B cell (primary cell): Measurements from ENCODE around the gene VAV3. TPM values are rescaled to one million over a fixed set of nuclear protein-coding genes. Genes with fewer than 3 reads are reported as not detected.

Source experiments
- ATAC-seq: fragments of 200-7000 bp; cut with Tn5 transposase; one replicate; pipeline ENCODE4 v1.10.0; 2021; ENCODE audit warnings: low read depth, mild to moderate bottlenecking, moderate number of reproducible peaks, moderate library complexity
- CTCF ChIA-PET: fragments of 350-600 bp; sonication (Branson Sonifier 250); formaldehyde crosslinking; loops from one replicate; lab custom pipeline; 2021; ENCODE audit warnings: antibody characterized with exemption, inconsistent platforms; lab: Charles Lee
- POLR2A ChIA-PET: fragments of 350-600 bp; sonication (Branson Sonifier 250); formaldehyde crosslinking; loops from one replicate; lab custom pipeline; 2021; ENCODE audit warnings: antibody characterized with exemption; lab: Charles Lee
- DNase-seq: peaks from one replicate; pipeline ENCODE4 v3.0.0; 2013
- H2AFZ ChIP-seq: 2 replicates; pipeline ENCODE4 v1.6.1; 2012; ENCODE audit warnings: mild to moderate bottlenecking, low read depth, low read length; ENCODE audit not compliant: insufficient read depth, poor library complexity, severe bottlenecking
- H3K27ac ChIP-seq, 2 donors: 1 replicate in 1 of 2; 2 replicates in 1 of 2; pipeline ENCODE4 v1.5.1; 2012 to 2013; ENCODE audit warnings: low read length in 2 of 2, mild to moderate bottlenecking in 2 of 2, moderate library complexity in 1 of 2
- H3K27me3 ChIP-seq, 4 experiments: fragments of 200-600 bp in 1 of 4; sonication (generic) in 1 of 4; replicated peaks in 1 of 4; 1 replicate in 2 of 4; 2 replicates in 2 of 4; pipeline versions ENCODE4 v1.6.1 to v1.7.0; 2013 to 2016; ENCODE audit warnings: low read length in 3 of 4, mild to moderate bottlenecking in 2 of 4, mixed read lengths in 1 of 4, moderate library complexity in 1 of 4; ENCODE audit not compliant: insufficient read depth in 4 of 4, control insufficient read depth in 3 of 4; ENCODE audit errors: control extremely low read depth in 1 of 4
- H3K36me3 ChIP-seq, 2 experiments: replicated peaks in 1 of 2; 1 replicate in 1 of 2; 2 replicates in 1 of 2; pipeline versions ENCODE4 v1.6.1 to v1.7.1; 2013; ENCODE audit warnings: low read length in 1 of 2; ENCODE audit not compliant: insufficient read depth in 2 of 2, control insufficient read depth in 1 of 2; ENCODE audit errors: control extremely low read depth in 1 of 2, extremely low read depth in 1 of 2
- H3K4me1 ChIP-seq, 2 donors: fragments of 200-600 bp in 1 of 2; sonication (generic) in 1 of 2; 1 replicate in 1 of 2; 2 replicates in 1 of 2; pipeline versions ENCODE4 v1.5.1 to v1.6.1; 2013 to 2017; ENCODE audit warnings: low read length in 2 of 2; ENCODE audit not compliant: control insufficient read depth in 2 of 2, insufficient read depth in 2 of 2
- H3K4me2 ChIP-seq: replicated peaks from 2 replicates; pipeline ENCODE3; 2012; ENCODE audit warnings: mild to moderate bottlenecking, low read depth, low read length; ENCODE audit not compliant: poor library complexity, severe bottlenecking
- H3K4me3 ChIP-seq, 5 experiments: fragments of 200-600 bp in 1 of 5; sonication (generic) in 1 of 5; 1 replicate in 3 of 5; 2 replicates in 2 of 5; pipeline versions ENCODE4 v1.5.1 to v1.7.0; 2011 to 2016; ENCODE audit warnings: low read length in 4 of 5, mild to moderate bottlenecking in 4 of 5, low read depth in 2 of 5, control low read depth in 1 of 5, moderate library complexity in 1 of 5; ENCODE audit not compliant: insufficient read depth in 1 of 5; ENCODE audit errors: control extremely low read depth in 1 of 5, extremely low read depth in 1 of 5
- H3K79me2 ChIP-seq: fragments of 200-600 bp; sonication (generic); one replicate; pipeline ENCODE4 v1.6.0; 2016; ENCODE audit warnings: low read length; ENCODE audit not compliant: control insufficient read depth, insufficient read depth
- H3K9ac ChIP-seq: fragments of 200-600 bp; sonication (generic); 2 replicates; pipeline ENCODE4 v1.6.1; 2017; ENCODE audit warnings: mild to moderate bottlenecking, low read length, moderate library complexity
- H3K9me3 ChIP-seq, 3 donors: one replicate each; pipeline versions ENCODE4 v1.6.1 to v1.7.1; 2013; ENCODE audit warnings: low read length in 2 of 3; ENCODE audit not compliant: control insufficient read depth in 2 of 3, insufficient read depth in 1 of 3; ENCODE audit errors: control extremely low read depth in 1 of 3
- H4K20me1 ChIP-seq: 2 replicates; pipeline ENCODE4 v1.6.0; 2012; ENCODE audit warnings: mild to moderate bottlenecking, low read length; ENCODE audit not compliant: insufficient read depth, control insufficient read depth, poor library complexity, severe bottlenecking
- H3K27ac Mint-ChIP-seq: one replicate; pipeline ENCODE4 v1.8.0; 2021; ENCODE audit warnings: mixed read lengths
- H3K27me3 Mint-ChIP-seq: one replicate; pipeline ENCODE4 v1.8.0; 2021; ENCODE audit warnings: mixed read lengths
- H3K4me1 Mint-ChIP-seq: one replicate; pipeline ENCODE4 v1.8.0; 2021; ENCODE audit warnings: mixed read lengths
- H3K4me3 Mint-ChIP-seq: one replicate; pipeline ENCODE4 v1.8.0; 2021; ENCODE audit warnings: mixed read lengths
- H3K9me3 Mint-ChIP-seq: one replicate; pipeline ENCODE4 v1.8.0; 2022; ENCODE audit warnings: mixed read lengths; ENCODE audit not compliant: insufficient read depth
- CTCF ChIP-seq: fragments of 200-600 bp; IDR thresholded peaks from one replicate; pipeline ENCODE4 v1.8.0; 2022; ENCODE audit warnings: antibody characterized with exemption, mild to moderate bottlenecking
- EZH2 ChIP-seq: IDR thresholded peaks from 2 replicates; pipeline ENCODE4 v1.6.1; 2012; ENCODE audit warnings: borderline replicate concordance, low read depth, mild to moderate bottlenecking, moderate library complexity, low read length; ENCODE audit not compliant: insufficient read depth, poor library complexity, severe bottlenecking
- WGBS: methylation state at CpG from one replicate; pipeline ENCODE4 v1.1.5; 2013; ENCODE audit warnings: missing lambda C conversion rate; ENCODE audit not compliant: insufficient coverage; 5-methylcytosine and 5-hydroxymethylcytosine counted together
- intact Hi-C: fragments of 100-400 bp; cut with micrococcal nuclease; formaldehyde crosslinking; loops from one replicate; pipeline ENCODE4 v1.10.0; 2022
- polyA plus RNA-seq: library from polyadenylated mRNA; depleted of rRNA; stranded (reverse); fragments of >200 nt; gene quantifications from 2 replicates; pipeline ENCODE4 v1.2.3, GENCODE V29; 2012
- total RNA-seq, 2 donors: library from RNA; stranded (reverse); fragments of 120-200 nt in 1 of 2; gene quantifications; 1 replicate in 1 of 2; 2 replicates in 1 of 2; pipeline versions ENCODE4 v1.2.3 to v1.2.4, GENCODE V29; 2013 to 2022

Gene VAV3
- total and polyA plus RNA-seq, 2 donors (not counting 1 experiment from before 2014, with no cell fraction given) = 14.8 to 32.5 TPM

- H2AFZ ChIP-seq = no peak overlapping the region
- Mint-ChIP-seq H3K4me3 (no peak overlapping the region), H3K27me3 (no peaks in the 10 kb centered on the region), H3K27ac (no peak overlapping the region), H3K4me1 (peaks cover 3% of the 10 kb centered on the region), H3K9me3 (no peaks in the 10 kb centered on the region)
- DNase-seq (no peak), ATAC-seq (no peak)
- H4K20me1 ChIP-seq = no peaks in the 10 kb centered on the region
- H3K4me3 ChIP-seq = no peak overlapping the region
- H3K36me3 ChIP-seq = peaks cover 25 to 46% of the 10 kb centered on the region in 2 experiments
- ChIA-PET POLR2A (no interaction called here), CTCF (interaction anchor here (0.5 to 0.7 kb wide), 3 partner anchors 9 to 961 kb away, joined by 3 to 4 read pairs (median 3); no protein-coding TSS in a partner anchor)
- no peaks in the 10 kb centered on the region for H3K9me3 ChIP-seq
- no peak overlapping the region for H3K4me2 ChIP-seq
- H3K4me1 ChIP-seq = no peaks in the 10 kb centered on the region
- H3K9ac ChIP-seq = no peak overlapping the region
- TF ChIP-seq CTCF (no peak), EZH2 (no peak)
- no peaks in the 10 kb centered on the region for H3K79me2 ChIP-seq
- intact Hi-C loops = no loop called here
- no peaks in the 10 kb centered on the region for H3K27me3 ChIP-seq
- no peak overlapping the region for H3K27ac ChIP-seq
Observed at GRCh38 chr1:107597290-107597689, 367.7 kb downstream of the VAV3 start.

- Histone ChIP-seq H3K9me3 (no peaks in the 10 kb centered on the region), H3K27ac (no peak overlapping the region), H3K27me3 (no peaks in the 10 kb centered on the region), H3K4me3 (no peak overlapping the region), H3K9ac (no peak overlapping the region), H4K20me1 (no peaks in the 10 kb centered on the region), H3K4me2 (no peak overlapping the region), H3K4me1 (no peaks in the 10 kb centered on the region), H3K79me2 (no peaks in the 10 kb centered on the region), H2AFZ (no peak overlapping the region), H3K36me3 (peaks cover 21 to 28% of the 10 kb centered on the region in 2 experiments)
- H3K27ac Mint-ChIP-seq = no peak overlapping the region
- POLR2A ChIA-PET = no interaction called here
- no peak overlapping the region for H3K4me3 Mint-ChIP-seq
- no peak for ATAC-seq
- WGBS = no CpG with 5 or more reads among the region's 1 CpG
- TF ChIP-seq CTCF (no peak), EZH2 (no peak)
- intact Hi-C loops = no loop called here
- DNase-seq = no peak
- no peaks in the 10 kb centered on the region for H3K9me3 Mint-ChIP-seq
- no peaks in the 10 kb centered on the region for H3K27me3 Mint-ChIP-seq
- H3K4me1 Mint-ChIP-seq = peaks cover 14% of the 10 kb centered on the region
- CTCF ChIA-PET = no interaction called here
Observed at GRCh38 chr1:107594536-107594935, 370.4 kb downstream of the VAV3 start.
